A549 (cell line): ENCODE measurements around the gene MRPL42. TPM values are rescaled to one million over a fixed set of nuclear protein-coding genes. Genes with fewer than 3 reads are reported as not detected.

Experiments
- ATAC-seq, 2 experiments: fragments of 200-7000 bp in 1 of 2; fragments of >200 bp in 1 of 2; cut with Nextera tagmentation in 1 of 2; cut with Tn5 transposase in 1 of 2; 3 replicates each; pipeline versions ENCODE4 v1.8.0 to v1.9.1; 2018 to 2020; ENCODE audit warnings: mild to moderate bottlenecking in 1 of 2, moderate library complexity in 1 of 2
- CTCF ChIA-PET: fragments of 300-600 bp; sonication (Branson Sonifier 250); formaldehyde crosslinking; extraction: SDS; loops from one replicate; lab custom pipeline; 2021; ENCODE audit warnings: antibody characterized with exemption, inconsistent platforms; lab: Yijun Ruan, JAX
- POLR2A ChIA-PET: fragments of 350-600 bp; formaldehyde crosslinking; extraction: SDS; loops from one replicate; lab custom pipeline; 2021; ENCODE audit warnings: antibody characterized with exemption, inconsistent platforms; lab: Yijun Ruan, JAX
- DNase-seq, 2 experiments: peaks; one replicate each; pipeline versions ENCODE4 v3.0.0 to v3.0.0-alpha.2; 2011 to 2016; ENCODE audit warnings: low read depth in 1 of 2, low spot score in 1 of 2
- FAIRE-seq: peaks from 2 replicates; lab custom pipeline; 2011; peaks lifted over from hg19 to GRCh38; lab: Jason Lieb, UNC
- H3K27ac ChIP-seq, 2 experiments: fragments of >200 bp; sonication (Bioruptor Twin); formaldehyde crosslinking; 3 replicates each; pipeline ENCODE4 v1.5.1; 2016 to 2017
- H3K4me1 ChIP-seq: fragments of >200 bp; sonication (Bioruptor Twin); formaldehyde crosslinking; 3 replicates; pipeline ENCODE4 v1.6.1; 2016
- H3K4me2 ChIP-seq: fragments of >200 bp; sonication (Bioruptor Twin); formaldehyde crosslinking; 3 replicates; pipeline ENCODE4 v1.6.1; 2016
- H3K4me3 ChIP-seq: fragments of >200 bp; sonication (Bioruptor Twin); formaldehyde crosslinking; 3 replicates; pipeline ENCODE4 v1.5.1; 2016
- H3K9me3 ChIP-seq: fragments of >200 bp; sonication (Bioruptor Twin); formaldehyde crosslinking; 3 replicates; pipeline ENCODE4 v1.6.1; 2016
- BCL3 ChIP-seq: fragments of >200 bp; sonication (Bioruptor Twin); formaldehyde crosslinking; IDR thresholded peaks from 3 replicates; pipeline ENCODE4 v1.6.1; 2016
- E2F6 ChIP-seq: IDR thresholded peaks from 2 replicates; pipeline ENCODE4 v1.6.1; 2012; ENCODE audit warnings: low read depth, borderline replicate concordance
- EP300 ChIP-seq, 2 experiments: fragments of >200 bp; sonication (Bioruptor Twin); formaldehyde crosslinking; IDR thresholded peaks; 2 replicates in 1 of 2; 3 replicates in 1 of 2; pipeline ENCODE4 v1.6.1; 2016 to 2017
- FOSL2 ChIP-seq, 2 experiments: fragments of 450-650 bp in 1 of 2; fragments of >200 bp in 1 of 2; sonication (Bioruptor Twin) in 1 of 2; formaldehyde crosslinking; IDR thresholded peaks; 2 replicates each; pipeline versions ENCODE4 v1.5.0 to v1.6.1; 2016 to 2020; ENCODE audit warnings: mild to moderate bottlenecking in 1 of 2, moderate library complexity in 1 of 2
- GATA3 ChIP-seq: IDR thresholded peaks from 2 replicates; pipeline ENCODE4 v1.6.1; 2012; ENCODE audit warnings: borderline replicate concordance
- HOXA7 ChIP-seq: fragments of 250-450 bp; sonication (Bioruptor Pico); IDR thresholded peaks from 2 replicates; pipeline ENCODE4 v1.5.0; 2020; ENCODE audit warnings: mild to moderate bottlenecking, moderate library complexity
- HOXB13 ChIP-seq: fragments of 250-450 bp; sonication (Bioruptor Pico); IDR thresholded peaks from 2 replicates; pipeline ENCODE4 v1.5.0; 2020; ENCODE audit warnings: low read depth, mild to moderate bottlenecking, moderate library complexity
- JUN ChIP-seq, 2 experiments: fragments of >200 bp; sonication (Bioruptor Twin); formaldehyde crosslinking; IDR thresholded peaks; 2 replicates in 1 of 2; 3 replicates in 1 of 2; pipeline ENCODE4 v1.6.1; 2016 to 2017
- JUNB ChIP-seq: fragments of >200 bp; sonication (Bioruptor Twin); formaldehyde crosslinking; IDR thresholded peaks from 2 replicates; pipeline ENCODE4 v1.6.1; 2016
- MAZ ChIP-seq: fragments of 150-350 bp; IDR thresholded peaks from 2 replicates; pipeline ENCODE4 v1.6.1; 2014; ENCODE audit warnings: antibody characterized with exemption, low read depth, low read length, borderline replicate concordance
- MYC ChIP-seq: IDR thresholded peaks from 2 replicates; pipeline ENCODE4 v1.6.1; 2012; ENCODE audit warnings: mild to moderate bottlenecking, inconsistent platforms, low read length, improper control_type of control experiment, borderline replicate concordance
- POLR2AphosphoS2 ChIP-seq: conservative IDR thresholded peaks from 2 replicates; pipeline ENCODE4 v1.6.1; 2012; ENCODE audit warnings: low read length, improper control_type of control experiment, inconsistent platforms
- RAD21 ChIP-seq, 2 experiments: fragments of >200 bp in 1 of 2; sonication (Bioruptor Twin) in 1 of 2; formaldehyde crosslinking in 1 of 2; IDR thresholded peaks in 1 of 2; conservative IDR thresholded peaks in 1 of 2; 2 replicates in 1 of 2; 3 replicates in 1 of 2; pipeline ENCODE4 v1.6.1; 2012 to 2018; ENCODE audit warnings: inconsistent platforms in 1 of 2
- RFX5 ChIP-seq: fragments of 450-650 bp; IDR thresholded peaks from 2 replicates; pipeline ENCODE4 v1.7.1; 2014; ENCODE audit warnings: antibody characterized with exemption, mild to moderate bottlenecking, moderate library complexity
- SMC3 ChIP-seq: fragments of >200 bp; sonication (Bioruptor Twin); formaldehyde crosslinking; IDR thresholded peaks from 3 replicates; pipeline ENCODE4 v1.6.1; 2018; ENCODE audit warnings: inconsistent platforms
- WGBS: methylation state at CpG from one replicate; pipeline ENCODE4 v1.1.6; 2017; ENCODE audit errors: missing lambda C conversion rate; 5-methylcytosine and 5-hydroxymethylcytosine counted together
- polyA plus RNA-seq, 4 experiments: library from polyadenylated mRNA; depleted of rRNA in 3 of 4; stranded (reverse); fragments of >200 nt; fragmentation: RNase III in 1 of 4; extraction: RNeasy Plus Mini Kit Qiagen cat#74134 plus additional on column Dnase treatment in 1 of 4; gene quantifications; 2 replicates in 3 of 4; 3 replicates in 1 of 4; pipeline ENCODE4 v1.2.3, GENCODE V29; 2011 to 2017
- TF ChIP-seq, protein P1 (sequence below): IDR thresholded peaks from 2 replicates; pipeline ENCODE4 v1.6.1; 2012

MRPL42 gene
- polyA plus RNA-seq, 2 of the 4 experiments (the other 2 are of a cell fraction) = 73.6 to 201 TPM

- H3K4me3 ChIP-seq = no peak overlapping the region
- TF ChIP-seq MYC = no peak
- DNase-seq = no peak
- no peaks in the 10 kb centered on the region for H3K9me3 ChIP-seq
- WGBS = 91% methylated on average over 6 of the region's 6 CpGs
- peaks cover 32% of the 10 kb centered on the region for H3K4me1 ChIP-seq
- FAIRE-seq = no peak
- POLR2A ChIA-PET = no interaction called here
- no peak overlapping the region for H3K27ac ChIP-seq
- no peak overlapping the region for H3K4me2 ChIP-seq
- no peak for ATAC-seq
- CTCF ChIA-PET = interaction anchor here (0.7 to 7.8 kb wide), 6 partner anchors 18 to 580 kb away, joined by 3 to 75 read pairs (median 4); no protein-coding TSS in a partner anchor
These were observed 54.1 kb downstream of the MRPL42 start for GRCh38 chr12:93521225-93522080.

DNA sequence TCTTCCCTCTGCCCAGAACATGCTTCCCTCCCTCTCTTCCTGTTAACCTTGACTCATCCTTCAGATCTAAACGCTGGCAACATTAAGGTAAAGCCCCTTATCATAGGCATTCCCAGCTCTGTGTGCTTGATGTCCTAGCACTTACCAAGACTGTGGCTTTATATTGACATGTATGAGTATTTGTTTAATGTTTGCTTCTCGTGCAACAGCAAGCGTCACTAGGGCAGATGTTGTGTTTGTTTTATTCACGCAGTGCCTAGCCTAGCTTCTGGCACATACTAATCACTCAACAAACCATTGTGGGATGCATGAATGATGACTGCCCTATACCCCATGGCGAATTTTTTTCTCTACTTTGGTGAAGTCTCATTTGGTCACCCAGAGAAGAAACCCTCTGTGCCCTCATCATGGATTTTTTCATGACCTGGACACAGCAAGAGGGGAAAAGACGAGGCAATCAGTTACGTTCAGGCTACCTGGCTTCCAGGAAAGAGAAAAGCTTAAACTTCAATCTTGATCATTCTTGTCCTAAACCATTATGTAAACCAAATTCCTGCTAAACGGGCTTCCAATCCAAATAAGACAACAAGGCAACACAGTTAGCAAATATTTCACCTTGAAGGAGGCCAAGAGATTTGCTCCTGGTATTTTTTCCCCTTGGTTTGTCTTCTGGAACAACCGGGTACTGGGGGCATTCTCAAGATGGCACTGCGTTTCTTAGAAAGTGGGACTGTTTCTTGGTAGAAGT lies 57.2 kb downstream of the MRPL42 start:
- FAIRE-seq (no peak), ATAC-seq (peak; percentile 68 to 80), DNase-seq (peak in 1 of 2 experiments; percentile 72)
- WGBS = 39% methylated on average over 10 of the region's 10 CpGs
- Histone ChIP-seq H3K4me2 (peak overlapping the region; percentile 39), H3K9me3 (no peaks in the 10 kb centered on the region), H3K4me1 (peaks cover 40% of the 10 kb centered on the region), H3K27ac (peak overlapping the region; percentile 24 to 61; a peak in 4 of 6 replicates), H3K4me3 (no peak overlapping the region)
- CTCF ChIA-PET = interaction anchor here (0.7 to 7.8 kb wide), 4 partner anchors 45 to 577 kb away, joined by 3 to 75 read pairs (median 9); no protein-coding TSS in a partner anchor
- POLR2A ChIA-PET = interaction anchor here (0.7 kb wide), 1 partner anchor 65 kb away, joined by 11 read pairs; no protein-coding TSS in a partner anchor
- TF ChIP-seq POLR2AphosphoS2 = no peak
- TF ChIP-seq RFX5 = no peak
- 0 out of 5 replicates have a peak, but pooled peaks of 1 of the 2 experiments have one; percentile 20 for TF ChIP-seq EP300 (IDR thresholded peaks at IDR 0.05)
- TF ChIP-seq FOSL2 (IDR thresholded peaks at IDR 0.05) = no peak
- peak; percentile 58 for TF ChIP-seq FOSL2 (CRISPR knock-in tag; IDR thresholded peaks at IDR 0.05)
- TF ChIP-seq GATA3 = peak; percentile 46; the same call in 1 of the 2 replicates

- H3K4me1 ChIP-seq = peaks cover 40% of the 10 kb centered on the region
- H3K4me3 ChIP-seq = no peak overlapping the region
- WGBS = 3% methylated on average over 4 of the region's 4 CpGs
- ChIA-PET POLR2A (interaction anchor here (0.6 to 1.0 kb wide), 2 partner anchors 64 to 572 kb away, joined by 3 read pairs; no protein-coding TSS in a partner anchor), CTCF (interaction anchor here (0.5 to 7.8 kb wide), 13 partner anchors 9 to 1028 kb away, joined by 3 to 75 read pairs (median 3); no protein-coding TSS in a partner anchor)
- DNase-seq = peak; percentile 28 to 92
- TF ChIP-seq E2F6 = 0 out of 2 replicates have a peak, but pooled peaks have one; percentile 34
- TF ChIP-seq HOXB13 = no peak
- TF ChIP-seq, protein P1, sequence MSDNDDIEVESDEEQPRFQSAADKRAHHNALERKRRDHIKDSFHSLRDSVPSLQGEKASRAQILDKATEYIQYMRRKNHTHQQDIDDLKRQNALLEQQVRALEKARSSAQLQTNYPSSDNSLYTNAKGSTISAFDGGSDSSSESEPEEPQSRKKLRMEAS = peak; percentile 76
- no peak for TF ChIP-seq HOXA7
- 0 out of 3 replicates have a peak, but pooled peaks have one; percentile 26 for TF ChIP-seq SMC3
- TF ChIP-seq GATA3 = peak; percentile 83
- TF ChIP-seq RAD21 (conservative IDR thresholded peaks at IDR 0.05 in 1 of 2, IDR thresholded peaks at IDR 0.05 in 1 of 2) = 0 out of 5 replicates have a peak, but pooled peaks of 1 of the 2 experiments have one; percentile 7
- TF ChIP-seq BCL3 = 0 out of 3 replicates have a peak, but pooled peaks have one; percentile 23
- no peak for TF ChIP-seq MAZ
- peak in 1 of 2 experiments; percentile 34; a peak in 1 of 5 replicates for TF ChIP-seq EP300 (IDR thresholded peaks at IDR 0.05)
- TF ChIP-seq JUNB = peak; percentile 77
- TF ChIP-seq JUN (IDR thresholded peaks at IDR 0.05) = peak in 1 of 2 experiments; percentile 66; a peak in 2 of 5 replicates
- peak; percentile 84; the same call in 1 of the 2 replicates for TF ChIP-seq FOSL2 (IDR thresholded peaks at IDR 0.05)
- peak; percentile 93 for TF ChIP-seq FOSL2 (CRISPR knock-in tag; IDR thresholded peaks at IDR 0.05)
- no peaks in the 10 kb centered on the region for H3K9me3 ChIP-seq
- H3K27ac ChIP-seq = peak overlapping the region; percentile 56 to 74
- ATAC-seq = peak; percentile 68 to 78; a peak in 5 of 6 replicates
- peak overlapping the region; percentile 74 for H3K4me2 ChIP-seq
- FAIRE-seq = no peak
These were observed 59.6 kb downstream of the MRPL42 start for GRCh38 chr12:93526786-93527428.
